Body of pancreas (tissue), 4 donors: ENCODE measurements around the gene ZNF470. TPM values are rescaled to one million over a fixed set of nuclear protein-coding genes. Genes with fewer than 3 reads are reported as not detected.

Experiments
- ATAC-seq: fragments of 150-250 bp; one replicate; pipeline ENCODE4 v1.9.1; 2016
- DNase-seq, 4 donors: peaks; one replicate each; pipeline ENCODE4 v3.0.0-alpha.2; 2019
- H3K27ac ChIP-seq, 4 donors: fragments of 200-600 bp; sonication (generic); 1 replicate in 3 of 4; 2 replicates in 1 of 4; pipeline versions ENCODE4 v1.5.1 to v1.6.1; 2016 to 2019; ENCODE audit warnings: mild to moderate bottlenecking in 1 of 4, mixed read lengths in 1 of 4, moderate library complexity in 1 of 4
- H3K27me3 ChIP-seq, 2 donors: fragments of 200-600 bp; sonication (generic); one replicate each; pipeline ENCODE4 v1.6.0; 2016; ENCODE audit warnings: mild to moderate bottlenecking in 1 of 2
- H3K36me3 ChIP-seq, 2 donors: fragments of 200-600 bp; sonication (generic); replicated peaks in 1 of 2; 2 replicates each; pipeline ENCODE4 v1.5.1; 2016; ENCODE audit warnings: low read depth in 2 of 2; ENCODE audit not compliant: insufficient read depth in 1 of 2
- H3K4me1 ChIP-seq: fragments of 200-600 bp; sonication (generic); one replicate; pipeline ENCODE4 v1.6.0; 2016
- H3K4me3 ChIP-seq, 2 donors: fragments of 200-600 bp; sonication (generic); 1 replicate in 1 of 2; 2 replicates in 1 of 2; pipeline ENCODE4 v1.5.1; 2016 to 2019
- H3K9me3 ChIP-seq, 3 donors: fragments of 200-600 bp; sonication (generic); 1 replicate in 2 of 3; 2 replicates in 1 of 3; pipeline ENCODE4 v1.5.1; 2016
- CTCF ChIP-seq, 7 experiments: fragments of 450-650 bp in 4 of 7; fragments of 200-600 bp in 3 of 7; sonication (generic) in 3 of 7; IDR thresholded peaks; one replicate each; pipeline ENCODE4 v1.5.1; 2016 to 2019; ENCODE audit warnings: antibody characterized with exemption in 7 of 7
- POLR2A ChIP-seq, 3 donors: fragments of 450-650 bp; IDR thresholded peaks; one replicate each; pipeline ENCODE4 v1.6.1; 2016; ENCODE audit warnings: antibody characterized with exemption in 3 of 3, mild to moderate bottlenecking in 2 of 3
- WGBS, 2 donors: methylation state at CpG; one replicate each; pipeline ENCODE4 v1.1.5; 2017; 5-methylcytosine and 5-hydroxymethylcytosine counted together
- intact Hi-C: fragments of 100-400 bp; cut with DNase I; formaldehyde crosslinking; loops from one replicate; pipeline ENCODE4 v1.15.1; 2023
- total RNA-seq, 2 donors: library from RNA; depleted of rRNA; stranded (reverse); fragments of >200 nt; gene quantifications; one replicate each; pipeline ENCODE4 v1.1.0, GENCODE V29; 2016

Gene ZNF470
- total RNA-seq = 1 to 10 TPM; 1.3 to 3.1 TPM

DNA sequence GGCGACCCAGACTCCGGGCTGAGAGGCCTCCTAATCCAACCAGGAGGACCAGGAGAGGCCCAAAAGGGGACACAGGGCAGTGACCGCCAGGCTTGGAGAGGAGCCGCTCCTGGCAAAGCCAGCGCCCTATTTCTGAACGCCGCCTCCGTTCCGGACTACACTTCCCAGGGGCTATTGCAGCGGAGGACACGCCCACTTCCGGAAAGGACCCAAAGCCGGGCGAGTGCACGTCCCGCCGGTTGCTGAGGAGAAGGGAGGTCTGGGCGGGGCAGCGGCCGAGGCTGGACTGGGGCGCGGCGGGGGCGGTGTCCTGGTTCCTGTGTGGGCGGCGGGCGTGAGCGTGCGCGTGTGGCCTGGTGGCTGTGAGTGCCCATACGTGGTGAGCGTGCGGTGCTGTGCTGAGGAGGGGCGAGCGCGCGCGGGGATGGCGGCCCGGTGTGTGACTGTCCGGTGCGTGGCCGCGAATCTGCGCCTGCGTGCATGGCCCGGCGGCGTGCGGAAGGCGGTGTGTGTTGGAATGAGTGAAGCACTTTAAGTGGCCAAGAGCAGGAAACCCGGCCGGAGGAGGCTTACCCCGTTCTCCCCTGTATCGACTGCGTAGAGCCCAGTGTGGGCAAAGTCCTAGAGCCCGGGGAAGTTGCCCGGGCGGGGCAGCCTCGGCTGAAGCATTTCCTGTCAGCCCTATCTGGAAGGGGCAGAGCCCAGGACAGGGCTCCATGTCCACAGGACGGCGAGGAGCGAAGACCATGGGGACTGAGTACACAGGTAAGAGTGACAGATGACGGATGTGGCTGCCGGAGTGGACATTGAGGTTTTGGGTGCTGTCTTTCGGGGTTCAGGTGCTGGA lies at the start of gene ZNF470:
Gene ZNF470 (plus strand): TSS at position 195 of the 847 bp plus-strand sequence. CDS start 2,844 bp downstream, outside the sequence.
- TF ChIP-seq POLR2A (IDR thresholded peaks at IDR 0.05) (peak; percentile 13 to 66 (median 65)), CTCF (IDR thresholded peaks at IDR 0.05) (no peak)
- DNase-seq (peak; percentile 95 to 97 (median 96)), ATAC-seq (peak; percentile 97)
- 2 to 19% methylated on average over 13 to 66 of the region's 66 CpGs for WGBS, 2 donors
- H3K27ac ChIP-seq = peak within 1 kb of the TSS; percentile 34 to 90 (median 57)
- peaks cover 2 to 10% of the 10 kb centered on the region in 2 donors for H3K36me3 ChIP-seq
- no peaks in the 10 kb centered on the region for H3K27me3 ChIP-seq
- intact Hi-C loops = no loop called here
- H3K4me3 ChIP-seq = peak within 1 kb of the TSS; percentile 87 to 98
- H3K4me1 ChIP-seq = peaks cover 16% of the 10 kb centered on the region
- peaks cover 0 to 56% (median 4%) of the 10 kb centered on the region in 3 donors for H3K9me3 ChIP-seq

- intact Hi-C loops = no loop called here
- WGBS, 2 donors = 72 to 80% methylated on average over 4 of the region's 4 CpGs
- peaks cover 0 to 85% (median 3%) of the 10 kb centered on the region in 3 donors for H3K9me3 ChIP-seq
- H3K4me1 ChIP-seq = no peaks in the 10 kb centered on the region
- no peaks in the 10 kb centered on the region for H3K36me3 ChIP-seq
- no peaks in the 10 kb centered on the region for H3K27me3 ChIP-seq
- H3K27ac ChIP-seq = no peak overlapping the region
- H3K4me3 ChIP-seq = no peak overlapping the region
- ATAC-seq (no peak), DNase-seq (no peak)
- TF ChIP-seq POLR2A (IDR thresholded peaks at IDR 0.05) (no peak), CTCF (IDR thresholded peaks at IDR 0.05) (no peak)
Observed at GRCh38 chr19:56525214-56525860, 41.9 kb upstream of the ZNF470 start.

GRCh38 chr19:56537442-56537841 lies 29.8 kb upstream of the ZNF470 start:
- 81 to 97% methylated on average over 3 of the region's 3 CpGs for WGBS, 2 donors

DNA sequence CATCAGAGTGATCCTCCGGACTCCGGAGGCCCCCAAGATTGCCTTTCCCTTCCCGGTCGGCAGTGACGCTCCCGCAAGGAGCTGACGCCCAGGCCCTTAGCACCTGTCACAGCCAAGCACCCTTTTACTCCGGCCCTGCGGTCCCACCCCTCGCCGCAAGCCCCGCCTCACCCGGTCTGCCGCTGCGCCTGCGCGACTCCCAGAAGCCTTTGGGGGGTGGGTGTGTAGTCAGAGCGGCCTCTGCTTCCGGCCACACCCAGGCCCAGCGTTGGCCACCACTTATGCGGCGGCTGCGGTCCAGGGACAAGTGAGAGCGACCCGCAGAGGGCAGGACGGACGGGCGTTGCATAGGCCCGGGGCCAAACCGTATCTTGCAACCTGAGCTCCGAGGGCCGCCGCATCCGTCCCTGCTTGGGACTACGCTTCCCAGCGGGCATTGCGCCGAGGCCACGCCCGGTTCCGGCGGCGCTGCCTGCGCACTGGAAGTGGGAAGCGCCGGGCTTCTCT lies 29.0 kb upstream of the ZNF470 start:
- Histone ChIP-seq H3K27me3 (no peaks in the 10 kb centered on the region), H3K36me3 (no peaks in the 10 kb centered on the region), H3K27ac (peak overlapping the region; percentile 79 to 93 (median 86)), H3K9me3 (peaks cover 0 to 23% (median 0%) of the 10 kb centered on the region in 3 donors), H3K4me1 (peaks cover 12% of the 10 kb centered on the region), H3K4me3 (peak overlapping the region; percentile 42 to 79)
- ATAC-seq = peak; percentile 94
- TF ChIP-seq CTCF (IDR thresholded peaks at IDR 0.05) = peak in 3 of 7 experiments; percentile 3 to 34 (median 20)
- peak in 2 of 3 donors; percentile 56 for TF ChIP-seq POLR2A (IDR thresholded peaks at IDR 0.05)
- intact Hi-C loops = no loop called here
- 0 to 2% methylated on average over 14 to 33 of the region's 46 CpGs for WGBS, 2 donors
- peak; percentile 89 to 93 (median 91) for DNase-seq

More at GRCh38 chr19:56537442-56537841, 29.8 kb upstream of the ZNF470 start:
- intact Hi-C loops = no loop called here
- Histone ChIP-seq H3K4me1 (peaks cover 12% of the 10 kb centered on the region), H3K4me3 (no peak overlapping the region), H3K36me3 (no peaks in the 10 kb centered on the region), H3K27ac (no peak overlapping the region), H3K9me3 (peaks cover 0 to 30% (median 0%) of the 10 kb centered on the region in 3 donors), H3K27me3 (no peaks in the 10 kb centered on the region)
- no peak for ATAC-seq
- DNase-seq = no peak
- TF ChIP-seq CTCF (IDR thresholded peaks at IDR 0.05) (no peak), POLR2A (IDR thresholded peaks at IDR 0.05) (no peak)
